Measurements from ENCODE around the gene C9orf72.

DNA sequence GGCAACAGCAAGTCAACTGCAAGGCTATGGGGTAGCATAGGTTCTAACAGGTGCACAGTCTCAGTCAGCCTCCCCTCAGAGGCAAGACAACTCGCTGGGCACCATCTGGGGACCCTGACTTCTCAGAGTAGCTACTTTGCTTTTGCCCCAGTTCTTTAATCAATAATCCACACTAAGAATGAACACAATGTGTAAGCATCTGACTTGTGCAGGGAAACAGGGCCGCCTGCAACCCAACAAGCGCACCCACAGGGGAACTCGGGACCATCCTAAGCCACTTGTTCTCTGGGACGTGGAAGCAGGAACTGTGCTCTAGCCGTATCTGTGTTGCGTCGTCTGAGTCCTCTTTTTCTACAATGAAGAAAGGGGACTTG lies 45.6 kb downstream of the C9orf72 start:
- TF ChIP-seq POLR2AphosphoS5 (IDR thresholded peaks at IDR 0.05; ENCODE audit: low read depth, low read length) (no peak), POLR2A (IDR thresholded peaks at IDR 0.05; ENCODE audit: low read depth, low read length) (no peak), TAF1 (IDR thresholded peaks at IDR 0.05; ENCODE audit: borderline replicate concordance, low read depth, low read length) (no peak)

Data from GM12892 (cell line).